HepG2 (cell line): Measurements from ENCODE around the gene FGD5. TPM values are rescaled to one million over a fixed set of nuclear protein-coding genes. Genes with fewer than 3 reads are reported as not detected.

ENCODE experiments used
- ATAC-seq: fragments of 200-7000 bp; cut with Tn5 transposase; 3 replicates; pipeline ENCODE4 v1.9.1; 2020; ENCODE audit warnings: mild to moderate bottlenecking, moderate library complexity
- BruUV-seq: library from RNA; stranded (reverse); fragments of 400-500 nt; replicated peaks from 2 replicates; lab custom pipeline; 2021; lab: Mats Ljungman, UMichigan
- CTCF ChIA-PET: fragments of 300-600 bp; formaldehyde crosslinking; extraction: SDS; loops from one replicate; lab custom pipeline; 2021; ENCODE audit warnings: low total read pairs, inconsistent platforms, low intra/inter-chr PET ratio; lab: Yijun Ruan, JAX
- POLR2A ChIA-PET: fragments of 350-600 bp; sonication (Branson Sonifier 250); formaldehyde crosslinking; loops from one replicate; lab custom pipeline; 2020; ENCODE audit warnings: antibody characterized with exemption, inconsistent platforms; lab: Yijun Ruan, JAX
- DNase-seq: peaks from one replicate; pipeline ENCODE4 v3.0.0-alpha.2; 2015; ENCODE audit warnings: low spot score
- FAIRE-seq: peaks from 3 replicates; lab custom pipeline; 2011; peaks lifted over from hg19 to GRCh38; lab: Jason Lieb, UNC
- H2AFZ ChIP-seq: one replicate; pipeline ENCODE4 v1.6.1; 2011; ENCODE audit warnings: low read length, inconsistent platforms
- H3K27ac ChIP-seq: fragments of 300-600 bp; 3 replicates; pipeline ENCODE4 v1.8.0; 2011; ENCODE audit warnings: mixed run types, mild to moderate bottlenecking, mixed read lengths, low read length, inconsistent platforms; ENCODE audit not compliant: insufficient read depth; ENCODE audit errors: extremely low read length
- H3K27me3 ChIP-seq, 2 experiments: fragments of 200-600 bp in 1 of 2; 2 replicates in 1 of 2; 3 replicates in 1 of 2; pipeline versions ENCODE4 v1.6.0 to v1.8.0; 2011; ENCODE audit warnings: low read length in 2 of 2, mild to moderate bottlenecking in 2 of 2, moderate library complexity in 2 of 2, inconsistent platforms in 1 of 2; ENCODE audit not compliant: insufficient read depth in 2 of 2, control insufficient read depth in 1 of 2
- H3K36me3 ChIP-seq, 2 experiments: fragments of 200-600 bp in 1 of 2; replicated peaks in 1 of 2; 2 replicates in 1 of 2; 3 replicates in 1 of 2; pipeline versions ENCODE4 v1.5.1 to v1.8.0; 2011; ENCODE audit warnings: low read length in 2 of 2, inconsistent platforms in 1 of 2; ENCODE audit not compliant: insufficient read depth in 2 of 2, control insufficient read depth in 1 of 2
- H3K4me1 ChIP-seq: 2 replicates; pipeline ENCODE4 v1.5.1; 2012; ENCODE audit warnings: low read length, inconsistent platforms; ENCODE audit not compliant: insufficient read depth
- H3K4me2 ChIP-seq: 2 replicates; pipeline ENCODE4 v1.6.0; 2011; ENCODE audit warnings: low read depth, low read length, inconsistent platforms
- H3K4me3 ChIP-seq, 3 experiments: fragments of 200-600 bp in 1 of 3; sonication (generic), shearing (Covaris generic) in 1 of 3; replicated peaks in 1 of 3; 2 replicates each; pipeline ENCODE4 v1.5.1; 2011 to 2016; ENCODE audit warnings: low read length in 3 of 3, inconsistent platforms in 2 of 3, low read depth in 2 of 3, mild to moderate bottlenecking in 2 of 3, control low read depth in 1 of 3, mixed read lengths in 1 of 3; ENCODE audit not compliant: insufficient read depth in 1 of 3
- H3K79me2 ChIP-seq: one replicate; pipeline ENCODE4 v1.6.1; 2011; ENCODE audit warnings: low read length, inconsistent platforms; ENCODE audit not compliant: insufficient read depth
- H3K9ac ChIP-seq: 2 replicates; pipeline ENCODE4 v1.6.0; 2011; ENCODE audit warnings: mild to moderate bottlenecking, low read depth, low read length, inconsistent platforms; ENCODE audit not compliant: insufficient read depth
- H3K9me3 ChIP-seq: 2 replicates; pipeline ENCODE4 v1.5.1; 2012; ENCODE audit warnings: mild to moderate bottlenecking, low read length
- H4K20me1 ChIP-seq: 2 replicates; pipeline ENCODE4 v1.6.0; 2011; ENCODE audit warnings: inconsistent platforms, mild to moderate bottlenecking, low read length, moderate library complexity; ENCODE audit not compliant: insufficient read depth
- RXRA ChIP-seq: sonication (generic); formaldehyde crosslinking; IDR thresholded peaks from 2 replicates; pipeline ENCODE4 v1.5.1; 2020; ENCODE audit warnings: missing genetic modification reagents
- ZHX2 ChIP-seq, 2 experiments: sonication (generic) in 1 of 2; formaldehyde crosslinking in 1 of 2; IDR thresholded peaks; 2 replicates each; pipeline versions ENCODE4 v1.6.1 to v1.9.0; 2014 to 2022; ENCODE audit warnings: antibody characterized with exemption in 1 of 2, borderline replicate concordance in 1 of 2, inconsistent platforms in 1 of 2, low read depth in 1 of 2, missing genetic modification reagents in 1 of 2
- WGBS: methylation state at CpG from one replicate; pipeline ENCODE4 v1.1.6; 2017; ENCODE audit warnings: low lambda C conversion rate; 5-methylcytosine and 5-hydroxymethylcytosine counted together
- in situ Hi-C: cut with HindIII; loops from 2 replicates; pipeline ENCODE4 v1.10.0; 2017; ENCODE audit warnings: low pct_unique_long_range_greater_than_20kb; ENCODE audit not compliant: extremely low pct_ligation_motif_present
- intact Hi-C: fragments of 100-400 bp; cut with micrococcal nuclease; formaldehyde crosslinking; loops from one replicate; pipeline ENCODE4 v1.10.0; 2022; ENCODE audit not compliant: unreplicated experiment
- polyA plus RNA-seq, 8 experiments: library from polyadenylated mRNA; depleted of rRNA in 3 of 8; stranded (reverse) in 7 of 8; unstranded in 1 of 8; fragments of >200 nt; fragmentation: Illumina TruSeq in 4 of 8; extraction: Trizol in 4 of 8; gene quantifications; 2 replicates each; pipeline versions ENCODE4 v1.2.1 to v1.2.3, GENCODE V29; 2011 to 2016; ENCODE audit warnings: low read depth in 4 of 8, missing spikeins in 1 of 8, mixed read lengths in 1 of 8; ENCODE audit not compliant: insufficient read depth in 1 of 8
- total RNA-seq, 5 experiments: library from RNA; depleted of rRNA; stranded (reverse); fragments of >200 nt; fragmentation: Illumina TruSeq; extraction: Trizol; gene quantifications; 2 replicates each; pipeline ENCODE4 v1.2.3, GENCODE V29; 2016; ENCODE audit warnings: low read depth in 1 of 5

FGD5 gene
- total and polyA plus RNA-seq, 2 of the 13 experiments (the other 11 are each of a cell fraction or from before 2014, with no cell fraction given), result 0.17 TPM; not detected in 1

- in situ Hi-C loops, result no loop called here
Observed at GRCh38 chr3:14876921-14877333, 58.2 kb downstream of the FGD5 start.

More at GRCh38 chr3:14876921-14877333, 58.2 kb downstream of the FGD5 start:
- no peak overlapping the region for H3K27ac ChIP-seq
- no peaks in the 10 kb centered on the region for H4K20me1 ChIP-seq
- ChIA-PET POLR2A (no interaction called here), CTCF (no interaction called here)
- H3K36me3 ChIP-seq, result no peaks in the 10 kb centered on the region
- H3K4me3 ChIP-seq, result no peak overlapping the region
- 33% methylated on average over 9 of the region's 12 CpGs for WGBS
- intact Hi-C loops, result no loop called here
- TF ChIP-seq RXRA (CRISPR knock-in tag) (0 out of 2 replicates have a peak, but pooled peaks have one; percentile 22), ZHX2 (IDR thresholded peaks at IDR 0.05; ENCODE audit: low read depth) (no peak), ZHX2 (CRISPR knock-in tag; IDR thresholded peaks at IDR 0.05; ENCODE audit: borderline replicate concordance) (no peak)
- BruUV-seq, result no TSS peak
- H3K4me1 ChIP-seq, result peaks cover 9% of the 10 kb centered on the region
- no peak overlapping the region for H3K4me2 ChIP-seq
- no peak overlapping the region for H2AFZ ChIP-seq
- FAIRE-seq (no peak), ATAC-seq (peak; percentile 58), DNase-seq (no peak)
- H3K27me3 ChIP-seq, result peaks cover 0 to under 1% of the 10 kb centered on the region in 2 experiments; a peak in 1 of 5 replicates
- H3K79me2 ChIP-seq, result no peaks in the 10 kb centered on the region
- no peaks in the 10 kb centered on the region for H3K9me3 ChIP-seq
- H3K9ac ChIP-seq, result no peak overlapping the region
